Suppressor macrophage treated with lipopolysaccharide for 4 hours (primary cell): ENCODE measurements around the gene INSL3.

Experiments
- DNase-seq: peaks from one replicate; pipeline ENCODE4 v3.0.0-alpha.2; 2020

The INSL3 gene, protein sequence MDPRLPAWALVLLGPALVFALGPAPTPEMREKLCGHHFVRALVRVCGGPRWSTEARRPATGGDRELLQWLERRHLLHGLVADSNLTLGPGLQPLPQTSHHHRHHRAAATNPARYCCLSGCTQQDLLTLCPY

DNA sequence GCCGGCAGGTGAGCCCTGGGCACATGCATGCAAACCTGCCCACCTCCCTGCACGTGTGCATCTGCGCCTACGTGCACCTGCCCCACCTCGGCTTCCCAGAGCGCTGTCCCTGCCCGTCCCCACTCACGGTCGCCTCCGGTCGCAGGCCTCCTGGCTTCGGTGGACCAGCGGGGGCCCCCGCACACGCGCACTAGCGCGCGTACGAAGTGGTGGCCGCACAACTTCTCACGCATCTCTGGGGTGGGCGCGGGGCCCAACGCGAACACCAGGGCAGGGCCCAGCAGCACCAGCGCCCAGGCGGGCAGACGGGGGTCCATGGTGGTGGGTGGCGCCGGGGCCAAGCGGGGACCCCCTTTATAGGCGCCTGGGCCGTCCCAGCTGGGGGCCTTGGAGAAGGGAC lies at the start of gene INSL3:
INSL3 (minus strand) TSS at position 330 of the 400 bp plus-strand sequence; CDS start at position 317, 13 bp downstream.
- no peak for DNase-seq

DNA sequence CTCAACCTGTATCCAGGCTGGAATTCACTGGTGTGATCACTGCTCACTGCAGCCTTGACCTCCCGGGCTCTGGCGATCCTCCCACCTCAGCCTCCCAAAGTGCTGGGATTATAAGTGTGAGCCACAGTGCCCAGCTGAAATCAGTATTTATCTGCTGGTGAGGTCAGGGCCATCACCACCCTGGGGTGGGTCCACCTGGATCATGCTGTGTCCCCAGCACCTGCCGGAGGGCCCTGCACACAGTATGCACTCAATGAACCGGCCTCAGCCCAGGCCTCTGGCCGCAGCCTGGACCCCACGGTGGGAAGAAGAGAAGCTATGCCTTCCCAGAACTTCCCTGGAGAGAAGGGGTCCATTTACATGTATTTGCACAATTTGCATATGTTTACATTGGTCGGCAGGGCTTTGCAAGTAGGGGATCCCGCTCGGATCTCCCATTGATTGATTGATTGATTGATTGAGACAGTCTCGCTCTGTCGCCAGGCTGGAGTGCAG lies 47.8 kb upstream of the INSL3 start:
- no peak for DNase-seq

DNA sequence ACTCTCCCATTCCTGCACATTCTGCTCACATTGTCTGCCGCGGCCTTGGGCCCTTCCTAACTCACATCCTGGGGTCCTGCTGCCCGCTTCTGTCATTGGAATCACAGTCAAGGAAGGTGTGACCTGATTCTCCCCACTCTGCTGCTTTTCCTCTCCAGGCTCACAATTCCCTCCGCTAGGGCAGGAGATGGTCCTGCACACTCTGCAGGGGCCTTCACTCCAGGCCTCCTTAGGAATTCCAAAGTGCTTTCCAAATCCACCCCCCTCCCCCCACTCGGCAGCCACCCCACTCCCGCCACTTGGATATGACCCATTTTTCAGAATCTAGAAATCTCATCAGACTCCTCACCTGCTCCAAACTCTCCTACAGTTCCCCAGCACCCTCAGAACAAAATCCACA lies 47.4 kb upstream of the INSL3 start:
- no peak for DNase-seq

DNA sequence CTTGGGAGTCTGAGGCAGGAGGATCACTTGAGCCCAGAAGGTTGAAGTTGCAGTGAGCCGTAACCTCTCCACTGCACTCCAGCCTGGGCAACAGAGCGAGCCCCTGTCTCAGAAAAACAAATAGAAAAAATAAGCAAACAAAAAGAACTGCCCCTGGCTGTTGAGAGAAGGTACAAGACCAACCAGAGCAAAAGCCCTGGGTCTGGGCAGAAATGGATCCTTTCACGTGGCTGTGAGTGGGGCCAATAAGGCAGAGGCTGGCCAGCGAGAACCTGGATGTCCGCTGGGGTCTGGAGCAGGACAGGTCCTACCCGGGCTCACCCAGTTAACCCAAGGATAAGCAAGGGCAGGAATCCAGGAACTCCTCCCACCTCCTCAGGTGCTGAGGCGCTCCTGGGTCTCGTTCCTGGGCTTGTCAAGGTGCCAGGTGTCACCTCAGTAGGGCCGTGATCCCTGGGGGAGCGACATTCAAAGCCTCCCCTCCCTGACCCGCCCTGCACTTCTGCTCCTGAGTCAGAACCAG lies 45.7 kb upstream of the INSL3 start:
- DNase-seq, result no peak

DNA sequence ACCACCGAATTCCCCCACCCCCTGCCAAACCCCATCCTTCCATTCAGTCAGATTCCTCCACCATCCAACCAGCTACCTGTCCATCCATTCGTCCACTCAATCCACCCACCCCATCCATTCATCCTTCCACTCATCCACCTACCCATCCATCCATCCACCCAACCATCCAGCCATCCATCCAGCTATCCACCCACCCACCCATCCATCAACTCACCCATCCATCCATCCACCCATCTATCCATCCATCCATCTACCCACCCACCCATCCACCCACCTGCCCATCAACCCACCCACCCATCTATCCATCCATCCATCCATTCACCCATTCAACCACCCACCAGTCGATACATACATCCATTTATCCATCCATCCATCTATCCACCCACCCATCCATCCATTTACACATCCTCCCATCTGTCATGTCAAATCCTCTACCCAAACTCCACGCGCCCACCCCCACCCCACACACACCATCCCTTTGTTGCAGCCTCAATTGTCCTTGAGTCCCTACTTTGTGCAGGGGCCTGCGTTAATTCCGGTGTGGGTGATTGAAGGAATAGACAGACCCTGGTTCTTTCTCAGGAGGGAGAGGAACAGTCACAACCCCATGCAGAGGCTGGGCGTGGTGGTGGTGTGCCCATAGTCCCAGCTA lies 45.1 kb upstream of the INSL3 start:
- DNase-seq, result no peak

DNA sequence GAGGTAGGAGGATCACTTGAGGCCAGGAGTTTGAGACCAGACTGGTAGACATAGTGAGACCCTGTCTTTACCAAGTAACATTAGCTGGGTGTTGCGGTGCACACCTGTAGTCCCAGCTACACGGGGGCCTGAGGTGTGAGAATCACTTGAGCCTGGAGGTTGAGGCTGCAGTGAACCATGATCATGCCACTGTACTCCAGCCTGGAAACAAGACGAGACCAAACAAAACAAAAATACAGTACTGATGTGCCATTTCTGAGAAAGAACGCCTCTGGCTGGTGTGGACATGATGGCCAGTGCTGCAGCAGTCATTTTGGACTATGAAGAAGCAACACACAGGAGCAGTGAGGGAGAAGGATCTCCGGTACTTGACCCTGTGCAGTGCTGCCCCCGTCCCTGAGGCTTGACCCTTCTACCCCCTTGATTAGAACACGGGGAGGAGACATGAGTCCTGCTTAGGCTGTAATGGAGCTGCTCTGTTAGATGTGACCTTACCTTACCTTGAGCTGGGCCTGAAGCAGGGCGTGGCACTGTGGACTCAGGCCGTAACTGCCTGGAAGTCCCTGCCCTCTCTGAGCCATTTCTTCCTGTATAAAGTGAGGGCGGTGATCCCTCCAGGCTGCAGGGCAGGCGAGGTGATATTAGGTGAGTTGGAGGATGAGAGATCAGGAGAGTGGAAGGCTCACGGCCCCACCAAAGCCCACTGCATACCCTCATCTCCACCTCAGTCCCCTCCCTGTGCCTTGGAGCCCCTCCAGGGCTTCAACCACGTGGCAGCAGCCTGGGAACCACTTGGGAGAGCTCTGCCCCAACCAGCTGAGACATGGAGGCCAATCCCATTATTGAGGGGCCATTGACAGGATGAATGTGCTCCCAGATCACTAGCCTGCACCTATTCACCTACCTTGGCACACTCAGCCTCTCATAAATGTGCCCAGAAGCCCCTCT lies 44.3 kb upstream of the INSL3 start:
- DNase-seq, result no peak

DNA sequence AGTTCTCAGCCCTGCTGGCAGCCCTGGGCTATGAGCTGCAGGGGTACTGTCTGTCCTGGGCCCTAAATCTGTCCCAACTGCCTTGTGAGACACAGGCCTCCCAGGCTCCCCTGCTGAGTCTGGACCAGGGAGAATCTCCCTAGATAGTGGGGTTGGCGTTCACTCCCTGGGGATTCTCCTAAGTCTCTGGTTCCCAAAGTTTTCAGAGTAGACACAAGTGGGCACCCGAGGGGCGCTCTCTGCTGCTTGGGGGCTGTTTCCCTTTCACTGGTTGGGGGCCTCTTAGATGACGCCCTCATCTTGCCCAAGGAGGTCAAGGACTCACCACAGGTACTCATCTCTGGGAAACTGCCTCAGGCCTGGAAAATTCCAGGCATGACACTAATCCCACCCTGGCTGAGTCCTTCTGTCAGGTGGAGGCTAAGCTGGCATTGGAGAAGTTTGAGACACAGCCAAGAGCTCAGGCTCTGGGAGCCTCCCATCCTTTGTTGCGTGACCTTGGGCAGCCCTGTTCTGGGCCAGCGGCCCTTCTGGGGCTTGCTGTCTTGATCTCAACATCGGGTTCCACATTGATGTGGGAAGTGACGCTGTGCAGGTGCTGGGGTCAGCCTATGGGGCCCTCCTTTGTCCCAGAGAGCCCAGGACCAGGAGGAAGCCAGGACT lies 42.3 kb upstream of the INSL3 start:
- no peak for DNase-seq

DNA sequence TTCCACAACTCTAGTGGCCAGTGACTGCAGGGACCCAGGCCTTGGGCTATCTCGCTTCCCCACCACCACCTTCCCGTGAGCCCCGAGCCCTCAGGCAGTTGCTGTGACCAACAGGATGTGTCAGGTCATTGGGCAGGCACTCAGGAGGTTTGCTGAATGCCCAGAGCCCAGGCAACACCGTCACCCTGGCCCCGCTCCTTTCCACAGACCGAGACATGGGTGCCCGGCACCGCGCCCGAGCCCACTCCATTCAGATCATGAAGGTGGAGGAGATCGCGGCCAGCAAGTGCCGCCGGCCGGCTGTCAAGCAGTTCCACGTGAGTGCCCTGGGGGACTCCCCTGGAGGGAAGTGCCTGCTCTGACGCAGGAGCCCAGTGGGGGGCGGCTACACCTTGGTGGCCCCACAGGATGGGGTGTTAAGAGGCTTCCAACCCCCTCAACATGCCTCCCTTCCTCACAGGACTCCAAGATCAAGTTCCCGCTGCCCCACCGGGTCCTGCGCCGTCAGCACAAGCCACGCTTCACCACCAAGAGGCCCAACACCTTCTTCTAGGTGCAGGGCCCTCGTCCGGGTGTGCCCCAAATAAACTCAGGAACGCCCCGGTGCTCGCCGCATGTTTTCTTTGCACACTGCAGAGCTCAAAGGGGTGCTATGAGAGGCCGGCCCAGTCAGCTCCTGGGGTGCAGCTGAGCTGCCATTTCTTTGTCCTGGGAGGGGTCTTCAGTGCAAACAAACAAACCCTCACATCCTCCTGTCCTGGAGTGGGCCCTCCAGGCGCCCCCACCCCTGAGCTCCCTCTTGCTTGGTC lies 41.6 kb upstream of the INSL3 start:
- DNase-seq, result no peak

DNA sequence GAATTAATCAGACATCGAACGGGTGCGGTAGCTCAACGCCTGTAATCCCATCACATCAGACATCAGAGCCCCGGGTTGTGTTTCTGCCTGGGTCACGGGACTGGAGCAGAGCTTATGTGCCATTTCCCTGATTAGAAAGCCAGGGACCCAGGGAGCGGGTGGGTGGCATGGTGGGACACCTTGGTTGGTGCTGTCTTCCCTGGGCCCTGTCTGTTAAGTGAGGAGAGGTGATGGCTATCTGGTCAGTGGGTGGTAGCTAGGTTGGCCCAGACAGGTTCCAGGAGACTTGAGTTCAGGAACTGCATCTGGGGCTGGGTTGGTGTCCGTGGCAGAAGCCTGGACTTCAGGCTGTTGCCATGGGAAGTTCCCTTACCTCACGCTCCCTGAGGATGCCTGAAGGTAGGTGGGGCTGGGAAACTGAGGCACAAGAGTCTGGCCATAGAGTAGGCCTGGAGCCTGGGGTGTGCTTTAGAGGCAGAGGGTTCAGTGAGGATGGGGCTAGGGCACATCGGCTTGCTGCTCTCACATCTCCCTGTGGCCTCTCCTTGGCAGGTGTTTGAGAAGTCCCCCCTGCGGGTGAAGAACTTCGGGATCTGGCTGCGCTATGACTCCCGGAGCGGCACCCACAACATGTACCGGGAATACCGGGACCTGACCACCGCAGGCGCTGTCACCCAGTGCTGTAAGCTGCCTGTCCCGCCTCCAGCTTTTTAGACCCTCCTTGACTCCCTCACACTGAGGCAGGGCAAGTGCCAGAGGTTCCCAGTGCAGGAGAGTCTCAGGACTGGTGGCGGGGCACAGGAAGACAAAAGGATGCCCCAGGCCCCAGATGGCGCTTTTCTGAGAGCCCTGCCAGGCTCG lies 40.5 kb upstream of the INSL3 start:
- no peak for DNase-seq

DNA sequence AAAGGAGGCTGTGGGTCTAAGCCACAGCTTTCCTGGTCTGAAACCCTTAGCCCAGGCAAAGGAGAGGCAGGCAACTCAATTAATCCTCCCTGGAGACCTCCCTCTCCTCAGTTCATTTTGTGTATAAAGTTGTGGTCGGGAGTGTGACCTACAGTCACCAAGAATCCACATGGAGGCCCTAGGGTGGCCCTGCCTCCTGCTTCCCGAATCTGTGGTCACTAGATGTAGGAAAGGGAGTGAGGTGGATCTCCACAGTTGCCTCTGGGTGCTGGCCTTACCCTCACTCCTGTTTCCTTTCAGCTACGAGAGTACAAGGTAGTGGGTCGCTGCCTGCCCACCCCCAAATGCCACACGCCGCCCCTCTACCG lies 39.7 kb upstream of the INSL3 start:
- no peak for DNase-seq

DNA sequence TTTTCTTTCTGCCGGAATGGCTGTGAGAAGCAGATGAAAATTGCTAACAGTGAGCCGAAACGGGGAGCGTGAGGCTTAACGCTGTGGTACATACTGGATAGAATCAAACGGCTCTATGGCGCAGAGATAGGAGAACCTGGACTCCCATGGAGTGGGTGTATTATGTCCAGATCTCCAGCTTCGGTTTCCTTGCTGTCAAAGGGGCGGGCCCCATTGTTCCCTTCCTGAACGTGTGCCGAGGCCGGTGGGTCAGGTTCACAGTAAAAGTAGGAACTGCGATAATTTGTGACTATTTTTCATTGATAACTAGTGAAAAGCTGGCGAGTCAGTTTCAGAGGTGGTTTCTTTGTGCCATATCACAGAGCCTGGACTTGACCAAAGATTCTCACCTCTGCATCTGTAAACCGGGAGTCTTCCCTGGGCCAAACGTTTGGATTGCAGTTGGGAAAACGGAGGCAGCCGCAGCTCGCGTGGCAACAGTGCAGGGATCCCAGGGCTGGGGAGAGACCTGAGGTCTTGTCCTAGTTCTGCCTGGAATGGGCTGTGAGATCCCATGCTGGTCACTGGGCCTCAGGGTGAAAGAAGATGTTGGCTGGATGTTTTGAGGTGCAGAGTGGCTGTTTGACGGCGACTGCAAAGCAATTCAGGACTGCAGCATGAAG lies 39.1 kb upstream of the INSL3 start:
- DNase-seq, result peak; percentile 35

DNA sequence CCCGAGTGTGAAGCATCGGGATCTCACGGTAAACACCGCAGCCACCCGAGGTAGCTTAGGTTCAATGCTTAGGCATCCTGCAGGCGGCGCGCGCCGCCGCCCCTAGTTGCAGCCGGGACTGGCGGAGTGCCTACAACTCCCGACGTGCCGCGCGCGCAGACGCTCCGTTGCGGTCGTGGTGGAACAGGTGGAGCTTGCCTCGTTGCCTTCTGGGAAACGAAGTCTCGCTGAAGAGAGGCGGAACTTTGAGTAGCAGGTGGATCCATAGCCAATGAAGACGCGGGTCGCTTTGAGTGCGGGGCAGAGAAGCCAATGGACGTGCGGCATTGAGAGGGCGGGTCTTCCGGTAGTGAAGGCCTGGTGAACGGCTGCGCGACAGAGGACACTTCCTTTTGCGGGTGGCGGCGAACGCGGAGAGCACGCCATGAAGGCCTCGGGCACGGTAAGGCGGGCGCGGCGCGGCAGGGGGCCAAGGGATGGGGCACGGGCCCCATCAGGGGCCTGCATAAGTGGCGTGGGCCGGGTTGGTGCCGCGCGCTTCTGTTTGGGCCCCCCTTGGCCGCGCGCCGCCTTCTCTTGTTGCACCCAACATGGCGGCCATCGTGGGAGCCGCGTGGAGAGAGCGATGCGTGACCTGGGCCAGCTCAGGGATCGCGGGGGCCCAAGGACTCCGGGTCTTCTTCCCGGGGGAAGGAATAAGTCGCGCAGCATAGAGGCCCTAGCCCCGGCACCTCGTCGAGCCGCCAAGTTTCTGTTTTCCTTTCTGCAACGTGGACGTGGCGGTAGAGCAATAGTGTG lies 38.4 kb upstream of the INSL3 start, which contains the start of gene RPL18A:
RPL18A (plus strand) TSS at position 378 of the 798 bp plus-strand sequence; CDS start at position 425, 47 bp downstream.
- peak; percentile 100 for DNase-seq

DNA sequence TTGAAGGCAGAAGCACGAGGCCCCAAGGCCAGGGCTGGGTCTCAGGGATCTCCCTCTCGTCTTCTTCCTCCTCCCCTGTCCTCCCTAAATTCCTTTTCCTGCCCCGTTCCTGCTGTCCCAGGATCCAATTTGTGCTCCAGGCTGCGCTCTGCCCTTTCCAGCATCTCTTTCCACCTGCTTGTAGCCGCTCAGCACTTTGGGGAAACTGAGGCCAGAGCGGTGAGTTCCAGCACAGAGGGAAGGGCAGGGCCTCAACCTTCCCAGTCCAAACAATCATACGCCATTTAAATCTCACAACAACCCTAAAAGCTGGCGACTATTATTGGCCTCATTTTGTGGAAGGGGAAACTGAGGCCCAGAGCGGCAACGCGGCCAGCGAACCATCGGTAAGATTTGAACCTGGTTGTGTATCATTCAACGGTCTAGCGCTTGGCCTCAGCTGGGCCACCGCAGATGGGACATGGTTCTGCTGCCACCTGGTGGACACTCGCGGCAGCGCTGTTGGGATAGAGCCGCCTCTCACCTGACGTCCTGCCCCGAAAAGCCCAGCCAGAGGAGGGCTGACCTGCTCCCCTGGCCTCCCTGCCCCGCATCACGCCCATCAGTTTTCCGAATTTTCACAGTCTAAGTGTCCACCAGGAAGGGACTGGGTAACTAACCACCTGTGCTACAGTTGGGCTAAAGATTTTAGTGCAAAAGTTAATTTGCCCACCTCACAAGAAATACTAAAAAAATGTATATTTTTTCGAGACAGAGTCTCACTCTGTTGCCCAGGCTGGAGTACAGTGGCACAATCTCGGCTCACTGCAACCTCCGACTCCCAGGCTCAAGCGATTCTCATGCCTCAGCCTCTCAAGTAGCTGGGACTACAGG lies 34.2 kb upstream of the INSL3 start:
- DNase-seq, result peak; percentile 90

DNA sequence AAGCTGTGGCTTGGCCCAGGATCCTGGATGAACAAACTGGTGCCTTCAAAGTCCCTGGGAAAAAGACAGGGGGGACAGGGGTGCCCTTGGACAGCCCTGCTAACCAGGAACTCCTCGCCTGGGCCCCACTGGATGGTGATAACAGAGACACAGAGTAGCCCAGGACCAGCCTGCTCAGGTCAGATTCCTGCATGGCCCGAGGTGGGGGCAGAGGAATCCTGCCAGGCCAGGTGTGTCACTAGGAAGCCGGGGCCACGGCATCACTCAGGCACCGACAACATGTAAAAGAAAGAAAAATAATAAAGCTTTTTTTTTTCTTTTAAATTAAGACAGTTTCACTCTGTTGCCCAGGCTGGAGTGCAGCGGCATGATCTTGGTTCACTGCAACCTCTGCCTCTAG lies 32.7 kb upstream of the INSL3 start:
- no peak for DNase-seq

DNA sequence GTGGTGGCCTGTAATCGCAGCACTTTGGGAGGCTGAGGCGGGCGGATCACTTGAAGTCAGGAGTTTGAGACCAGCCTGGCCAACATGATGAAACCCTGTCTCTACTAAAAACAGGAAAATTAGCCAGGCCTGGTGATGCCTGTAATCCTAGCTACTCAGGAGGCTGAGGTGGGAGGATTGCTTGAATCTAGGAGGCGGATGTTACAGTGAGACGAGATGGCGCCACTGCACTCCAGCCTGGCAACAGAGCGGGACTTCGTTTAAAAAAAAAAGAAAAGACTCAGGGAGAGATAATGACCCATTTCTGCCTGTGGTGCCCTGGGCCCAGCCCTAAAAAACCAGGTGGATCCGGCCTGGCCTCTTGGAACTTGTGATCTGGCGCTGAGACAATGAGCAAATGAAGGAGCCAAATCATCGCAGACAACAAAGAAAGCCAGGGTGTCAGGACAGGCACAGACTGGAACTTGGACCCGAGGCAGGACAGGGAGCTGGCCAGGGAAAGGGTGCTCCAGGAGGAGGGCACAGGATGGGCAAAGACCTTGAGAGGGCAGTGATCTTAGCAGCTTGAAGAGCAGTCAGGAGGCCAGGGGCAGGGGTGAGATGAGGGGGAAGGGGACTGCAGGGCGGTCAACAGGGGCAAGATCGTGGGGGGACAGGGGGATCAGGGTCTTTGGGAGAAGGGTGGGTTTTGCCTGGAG lies 27.4 kb upstream of the INSL3 start:
- DNase-seq, result no peak

DNA sequence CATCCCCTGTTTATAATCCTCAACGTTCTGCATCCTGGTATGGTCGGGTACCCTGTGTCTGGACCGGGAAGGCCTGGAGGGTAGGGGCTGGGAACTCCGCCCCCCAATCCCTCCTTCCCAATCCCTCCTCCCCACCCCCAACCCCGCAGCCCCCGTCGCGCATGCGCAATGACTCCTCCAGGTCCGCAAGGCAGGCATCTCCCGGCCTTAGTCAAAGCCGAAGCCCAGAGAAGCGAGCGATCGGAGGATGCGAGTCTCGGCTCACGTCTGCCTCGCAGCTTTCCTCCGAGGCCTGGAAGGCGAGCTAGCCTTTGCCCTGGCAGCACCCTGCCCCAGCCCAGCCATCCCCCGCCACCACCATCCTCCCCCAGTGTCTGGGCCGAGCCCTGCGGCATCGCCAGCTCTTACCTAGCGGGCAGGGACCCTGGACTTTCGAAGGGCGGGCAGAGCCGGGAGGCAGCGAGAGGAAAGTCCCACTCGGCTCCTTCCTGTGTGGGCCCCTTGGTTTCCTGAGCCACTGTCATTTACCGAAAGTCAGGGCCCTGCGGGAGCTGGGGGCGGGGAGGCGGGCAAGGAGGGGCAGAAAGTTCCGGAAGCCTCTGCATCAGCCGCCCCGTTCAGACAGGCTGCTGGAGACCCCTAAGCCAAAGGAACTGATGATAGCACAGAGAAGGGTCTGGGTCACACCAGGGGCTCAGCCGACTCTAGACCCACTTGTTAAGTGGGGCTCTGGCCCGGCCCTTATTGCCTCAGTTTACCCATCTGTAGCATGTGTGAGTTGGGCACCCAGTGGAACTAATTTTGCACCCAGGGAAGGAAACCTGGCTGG lies 26.4 kb upstream of the INSL3 start, which contains the start of gene JAK3:
JAK3 (minus strand) TSS at position 445 of the 829 bp plus-strand sequence. CDS start 3,565 bp downstream, outside the sequence.
- DNase-seq, result peak; percentile 91

DNA sequence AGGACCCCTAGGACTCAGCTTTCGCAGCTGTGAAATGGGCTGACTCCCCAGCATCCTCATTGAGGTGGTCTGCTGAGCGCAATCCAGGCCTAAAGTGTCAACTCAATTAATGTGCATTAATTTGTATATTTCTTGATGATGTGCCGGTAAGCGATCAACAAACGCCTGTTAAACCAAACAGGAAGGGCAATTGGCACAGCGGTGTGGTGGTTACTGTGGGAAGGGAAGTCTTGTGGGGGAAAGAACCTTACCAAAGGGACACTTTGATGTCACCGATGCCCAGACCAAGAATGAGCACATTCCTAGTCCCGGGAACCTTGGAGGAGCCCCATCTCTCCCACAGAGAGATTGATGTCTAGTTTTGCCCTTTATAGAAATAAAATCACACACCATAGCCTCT lies 24.8 kb upstream of the INSL3 start:
- DNase-seq, result no peak
